Measurements from ENCODE around the gene RCC2. TPM values are rescaled to one million over a fixed set of nuclear protein-coding genes. Genes with fewer than 3 reads are reported as not detected.

Gene RCC2
- total RNA-seq, 1 experiment from 2014 or later = 86.2 TPM

- DNase-seq (ENCODE audit: low read depth) = no peak
Measured at GRCh38 chr1:17442841-17443240, 3.4 kb upstream of the RCC2 start.

- no peak for DNase-seq (ENCODE audit: low read depth)
Measured at GRCh38 chr1:17441993-17442357, 2.5 kb upstream of the RCC2 start.

- DNase-seq (ENCODE audit: low read depth) = no peak
Measured at GRCh38 chr1:17441265-17441992, 2.0 kb upstream of the RCC2 start.

GRCh38 chr1:17440827-17441168 lies 1.3 kb upstream of the RCC2 start:
- DNase-seq (ENCODE audit: low read depth) = no peak

- no peak for DNase-seq (ENCODE audit: low read depth)
Measured at GRCh38 chr1:17440074-17440826, 773 bp upstream of the RCC2 start.

GRCh38 chr1:17438318-17439249 lies 893 bp downstream of the RCC2 start:
- DNase-seq (ENCODE audit: low read depth) = peak; percentile 76

GRCh38 chr1:17437580-17438317 lies 1.7 kb downstream of the RCC2 start:
- DNase-seq (ENCODE audit: low read depth) = no peak

GRCh38 chr1:17437260-17437579 lies 2.3 kb downstream of the RCC2 start:
- peak; percentile 17 for DNase-seq (ENCODE audit: low read depth)

- no peak for DNase-seq (ENCODE audit: low read depth)
Measured at GRCh38 chr1:17436380-17437174, 2.9 kb downstream of the RCC2 start.

GRCh38 chr1:17434601-17435000 lies 4.9 kb downstream of the RCC2 start:
- DNase-seq (ENCODE audit: low read depth) = no peak

- no peak for DNase-seq (ENCODE audit: low read depth)
Measured at GRCh38 chr1:17434016-17434415, 5.5 kb downstream of the RCC2 start.

- DNase-seq (ENCODE audit: low read depth) = no peak
Measured at GRCh38 chr1:17433261-17433660, 6.2 kb downstream of the RCC2 start.

- DNase-seq (ENCODE audit: low read depth) = no peak
Measured at GRCh38 chr1:17432412-17432811, 7.1 kb downstream of the RCC2 start.

- DNase-seq (ENCODE audit: low read depth) = no peak
Measured at GRCh38 chr1:17429183-17429582, 10.3 kb downstream of the RCC2 start.

GRCh38 chr1:17427696-17428660 lies 11.5 kb downstream of the RCC2 start:
- DNase-seq (ENCODE audit: low read depth) = no peak

GRCh38 chr1:17425806-17426600 lies 13.5 kb downstream of the RCC2 start:
- no peak for DNase-seq (ENCODE audit: low read depth)

GRCh38 chr1:17423781-17424245 lies 15.7 kb downstream of the RCC2 start:
- no peak for DNase-seq (ENCODE audit: low read depth)

- DNase-seq (ENCODE audit: low read depth) = no peak
Measured at GRCh38 chr1:17422461-17422860, 17.0 kb downstream of the RCC2 start.
